Right kidney (tissue), 1 donor: ENCODE measurements around the gene ZCCHC24.

Source experiments
- DNase-seq: peaks from one replicate; pipeline ENCODE4 v3.0.0-alpha.2; 2016

Gene ZCCHC24

DNA sequence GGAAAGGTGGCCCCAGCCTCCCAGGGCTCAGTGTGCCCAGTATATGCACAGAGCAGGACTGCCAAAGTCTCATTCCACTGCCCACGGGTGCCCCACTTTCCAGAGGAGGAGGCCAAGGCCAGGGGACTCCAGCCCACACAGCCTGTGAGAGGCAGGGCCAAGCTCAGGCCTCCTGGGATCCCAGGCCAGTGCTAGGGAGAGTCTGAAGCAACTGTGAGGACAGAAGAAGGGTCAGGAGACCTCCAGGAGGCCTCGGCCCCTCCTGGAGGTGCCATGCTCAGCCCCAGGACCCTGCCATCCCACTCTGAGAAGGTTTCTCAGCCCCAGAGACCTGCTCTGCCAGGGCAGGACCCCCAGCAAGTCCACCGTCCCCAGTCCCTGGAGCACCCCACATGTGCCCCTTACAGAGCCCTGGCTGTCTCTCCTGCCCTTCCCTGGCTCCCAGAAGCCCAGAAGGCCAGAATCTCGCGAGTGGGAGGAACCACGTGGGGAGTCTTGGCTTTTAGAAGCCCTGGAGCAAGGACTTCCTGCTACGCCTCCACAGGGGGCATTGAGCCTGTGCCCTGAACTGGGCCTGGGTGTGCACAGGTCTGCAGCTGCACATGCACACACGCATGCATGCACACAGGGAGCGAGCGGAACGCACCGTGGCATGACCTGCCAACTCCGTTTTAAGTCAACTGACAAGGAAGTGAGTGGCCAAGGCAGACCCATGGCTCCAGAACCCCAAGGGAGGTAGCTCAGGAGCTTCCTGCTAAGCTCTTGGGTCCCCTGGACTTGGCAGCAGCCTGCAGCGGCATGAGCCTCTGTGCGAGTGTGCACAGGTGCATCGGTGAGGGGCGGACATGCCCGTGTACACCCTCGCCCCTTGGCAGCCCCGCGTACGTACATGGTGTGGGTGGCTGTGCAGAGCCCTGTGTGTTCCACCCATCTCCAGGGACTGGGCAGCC lies 33.6 kb downstream of the ZCCHC24 start:
- no peak for DNase-seq

DNA sequence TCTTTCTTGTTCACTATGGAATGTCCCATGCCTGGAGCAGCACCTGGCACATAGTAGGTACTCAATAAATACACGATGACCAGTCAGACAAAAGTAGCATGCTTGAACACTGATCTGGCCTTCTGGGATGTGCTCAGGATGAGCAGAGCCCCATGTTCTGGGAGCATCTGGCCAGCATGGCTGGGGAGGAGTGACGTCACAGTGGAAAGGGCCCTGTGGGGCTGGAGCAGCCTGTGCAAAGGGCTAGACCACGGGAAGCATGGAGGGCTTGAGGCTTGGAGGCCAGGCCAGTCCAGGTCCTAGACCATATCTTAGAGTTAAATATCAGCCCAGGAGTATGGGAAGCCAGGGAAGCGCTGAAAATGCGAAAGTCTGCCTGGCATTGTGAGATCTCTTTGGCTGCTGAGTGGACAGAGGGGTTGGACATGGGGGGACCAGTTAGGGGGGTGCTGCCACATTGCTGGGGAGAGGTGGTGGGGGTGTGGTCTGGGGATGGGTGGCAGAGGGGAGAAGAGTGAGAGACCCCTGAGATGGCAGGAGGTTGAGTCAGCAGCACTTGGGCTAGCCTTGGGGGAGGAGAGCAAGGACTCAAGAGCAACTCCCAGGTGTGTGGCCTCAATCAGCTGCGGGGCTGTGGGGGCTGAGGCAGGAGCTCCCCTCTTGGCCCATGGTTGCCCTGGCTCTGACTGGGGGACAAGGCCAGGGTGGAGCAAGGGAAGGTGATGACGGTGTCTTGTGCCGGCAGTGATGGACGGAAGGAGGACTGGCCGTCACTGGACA lies 34.9 kb downstream of the ZCCHC24 start:
- no peak for DNase-seq

DNA sequence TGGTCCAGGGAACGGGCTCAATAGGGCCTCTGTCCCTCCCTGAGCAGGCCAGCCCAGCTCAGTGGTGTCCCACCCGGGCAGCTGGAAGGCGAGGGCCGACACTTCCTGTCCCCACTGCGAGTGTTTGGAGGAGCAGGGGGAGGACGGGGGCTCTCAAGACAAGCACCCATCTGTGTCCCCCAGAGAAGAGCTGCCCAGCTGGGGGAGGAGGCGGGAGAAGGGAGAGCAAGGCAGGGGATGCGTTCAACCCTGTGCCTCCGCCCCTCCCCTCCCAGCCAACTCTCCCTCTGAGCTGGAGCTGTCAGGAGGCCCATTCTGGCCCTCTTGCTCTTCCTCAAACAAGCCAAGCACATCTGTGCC lies 35.7 kb downstream of the ZCCHC24 start:
- DNase-seq, result no peak

DNA sequence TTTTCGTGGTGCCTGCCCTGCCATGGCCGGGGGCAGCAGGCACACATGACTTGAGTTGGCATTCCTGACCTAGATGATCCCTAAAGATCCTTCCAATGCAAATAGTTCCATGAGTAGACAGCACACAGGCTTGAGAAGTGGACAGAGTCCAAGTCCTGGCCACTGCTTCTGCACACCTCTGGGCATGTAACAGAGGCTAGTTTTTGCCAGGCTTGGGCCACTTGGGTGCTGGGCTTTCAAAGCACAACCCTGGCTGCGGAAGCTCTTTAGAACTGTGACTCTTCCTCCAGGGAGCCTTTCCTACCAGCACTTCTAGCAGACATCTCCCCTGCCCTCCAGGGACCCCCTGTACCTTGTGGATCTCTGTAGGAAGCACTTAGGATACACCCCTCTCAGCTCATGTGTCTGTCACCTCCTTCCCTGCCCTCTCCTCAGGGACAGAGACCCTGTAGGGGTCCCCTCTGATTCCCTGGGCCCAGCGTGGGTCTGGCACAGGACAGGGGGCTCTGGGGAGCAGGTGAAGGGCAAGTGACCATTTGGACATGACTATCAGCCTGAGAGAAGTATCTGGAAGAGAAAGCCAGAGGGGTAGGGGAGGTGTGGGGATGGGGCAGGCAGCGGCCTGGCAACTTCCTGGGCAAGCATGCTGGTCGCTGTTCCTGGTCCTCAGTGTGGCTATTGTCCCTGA lies 36.2 kb downstream of the ZCCHC24 start:
- DNase-seq, result no peak

DNA sequence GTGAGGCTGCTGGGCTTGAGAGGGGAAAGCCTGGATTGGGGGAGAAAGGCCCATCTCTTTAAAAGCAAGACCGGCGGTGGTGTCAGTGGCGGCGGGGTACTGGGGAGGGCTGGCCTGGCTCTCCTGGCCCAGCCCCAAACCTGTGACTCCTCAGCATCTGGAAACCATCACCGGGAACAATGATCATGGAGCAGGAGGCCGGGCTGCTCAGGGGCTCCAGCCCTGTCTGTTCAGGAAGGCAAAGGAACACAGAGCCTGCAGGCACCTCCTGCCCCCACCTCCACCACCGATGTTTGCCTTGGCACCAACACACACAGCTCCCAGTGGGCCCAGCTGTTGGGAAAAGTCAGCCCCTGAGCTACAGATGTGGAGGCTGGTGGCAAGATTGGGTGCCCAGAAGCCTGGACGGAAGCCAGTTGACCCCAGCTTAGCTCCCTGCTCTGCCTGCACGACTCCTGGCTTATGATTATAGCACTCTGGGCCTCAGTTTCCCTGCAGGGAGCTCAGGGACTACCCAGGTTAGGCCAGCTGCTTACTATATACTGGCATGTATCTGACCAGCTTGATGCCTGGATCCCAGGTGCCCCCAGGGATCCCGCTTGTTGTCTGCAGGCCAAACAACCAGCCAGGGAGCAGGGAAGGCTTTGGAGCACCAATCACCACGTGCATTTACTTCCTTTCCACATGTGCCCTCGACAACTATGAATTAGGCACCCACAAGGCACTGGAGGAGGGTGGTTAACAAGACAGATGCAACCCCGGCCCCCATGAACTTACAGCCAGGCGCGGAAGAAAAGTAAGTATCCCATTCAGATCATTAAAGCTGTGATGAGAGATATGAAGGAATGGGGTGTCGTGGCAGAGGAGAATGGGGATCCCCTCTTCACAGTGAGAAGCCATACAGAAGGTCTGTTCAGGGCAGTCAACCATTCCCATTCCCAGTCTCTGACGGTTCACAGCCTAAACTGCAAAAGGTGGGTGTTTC lies 37.3 kb downstream of the ZCCHC24 start:
- no peak for DNase-seq

DNA sequence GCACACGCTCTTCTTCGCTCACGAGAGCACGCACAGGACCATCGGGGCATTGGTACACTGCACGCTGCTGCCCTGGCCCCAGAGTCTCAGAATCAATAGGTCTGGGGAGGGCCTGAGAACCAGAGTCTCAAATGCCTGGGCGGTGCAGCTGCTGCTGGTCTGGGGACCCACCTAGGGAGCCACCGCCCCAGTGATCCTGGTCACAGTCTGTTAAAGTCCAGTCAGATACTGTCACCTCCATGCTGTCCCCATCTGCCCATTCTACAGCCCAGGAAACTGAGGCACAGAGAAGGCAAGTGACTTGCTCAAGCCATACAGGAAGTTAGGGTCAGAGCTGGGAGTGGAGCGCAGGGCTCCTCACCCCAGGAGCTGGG lies 38.0 kb downstream of the ZCCHC24 start:
- no peak for DNase-seq

DNA sequence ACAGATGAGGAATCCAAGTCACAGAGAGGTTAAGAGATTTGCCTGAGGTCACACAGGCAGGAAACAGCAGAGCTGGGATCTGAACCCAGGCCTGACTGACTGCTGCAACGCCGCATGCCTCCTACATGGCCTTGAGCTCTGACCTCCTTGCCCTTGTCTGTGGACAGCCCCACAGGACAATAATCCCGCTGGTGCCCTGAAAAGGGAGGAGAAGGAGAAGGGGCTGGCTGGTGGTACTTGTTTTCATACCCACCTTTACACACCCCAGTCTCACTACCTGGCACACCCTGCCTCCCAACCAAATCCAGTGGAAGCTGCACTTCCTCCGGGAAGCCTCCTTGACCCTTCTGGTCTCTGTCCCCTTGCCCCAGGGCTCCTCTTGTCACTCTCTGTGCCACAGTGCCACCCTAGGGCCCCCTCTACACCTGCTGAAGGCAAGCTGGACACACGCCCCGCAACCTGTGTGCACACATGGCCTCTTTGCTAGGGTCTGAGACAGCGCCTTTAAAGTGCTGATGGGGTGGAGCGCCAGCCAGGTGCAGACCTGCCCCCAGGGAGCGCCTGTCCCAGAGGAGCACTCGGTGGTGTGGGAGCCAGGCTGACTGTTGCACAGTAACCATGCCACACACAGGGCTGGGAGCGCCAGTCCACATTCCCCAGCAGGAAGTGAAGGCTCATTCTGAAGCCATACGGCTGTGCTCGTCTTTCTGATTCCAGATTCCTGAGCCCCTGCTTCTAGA lies 38.6 kb downstream of the ZCCHC24 start:
- no peak for DNase-seq

DNA sequence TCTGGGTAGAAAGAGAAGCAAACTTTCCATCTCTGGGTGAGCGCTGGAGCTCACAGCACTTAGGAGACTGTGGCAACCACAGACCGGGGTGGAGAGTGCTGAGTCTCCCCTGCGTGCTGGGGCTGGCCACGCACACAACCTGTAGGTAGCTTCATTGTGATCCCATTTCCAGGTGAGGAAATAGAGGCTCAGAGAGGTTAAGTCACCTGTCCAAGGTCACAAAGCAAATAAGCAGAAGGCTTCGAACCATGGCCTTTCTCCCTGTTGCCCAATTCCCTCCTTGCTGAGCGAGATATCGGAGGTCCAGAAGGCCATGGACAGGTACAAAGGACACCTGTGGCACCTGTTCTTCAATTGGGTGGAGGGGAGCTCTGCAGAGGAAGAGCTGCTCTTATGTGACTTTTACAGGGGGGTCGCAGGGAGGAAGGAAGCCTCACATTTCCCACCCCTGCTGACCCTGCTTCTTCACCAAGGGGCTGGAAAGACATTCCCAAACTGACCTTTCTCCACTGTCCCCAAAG lies 39.4 kb downstream of the ZCCHC24 start:
- DNase-seq, result no peak

DNA sequence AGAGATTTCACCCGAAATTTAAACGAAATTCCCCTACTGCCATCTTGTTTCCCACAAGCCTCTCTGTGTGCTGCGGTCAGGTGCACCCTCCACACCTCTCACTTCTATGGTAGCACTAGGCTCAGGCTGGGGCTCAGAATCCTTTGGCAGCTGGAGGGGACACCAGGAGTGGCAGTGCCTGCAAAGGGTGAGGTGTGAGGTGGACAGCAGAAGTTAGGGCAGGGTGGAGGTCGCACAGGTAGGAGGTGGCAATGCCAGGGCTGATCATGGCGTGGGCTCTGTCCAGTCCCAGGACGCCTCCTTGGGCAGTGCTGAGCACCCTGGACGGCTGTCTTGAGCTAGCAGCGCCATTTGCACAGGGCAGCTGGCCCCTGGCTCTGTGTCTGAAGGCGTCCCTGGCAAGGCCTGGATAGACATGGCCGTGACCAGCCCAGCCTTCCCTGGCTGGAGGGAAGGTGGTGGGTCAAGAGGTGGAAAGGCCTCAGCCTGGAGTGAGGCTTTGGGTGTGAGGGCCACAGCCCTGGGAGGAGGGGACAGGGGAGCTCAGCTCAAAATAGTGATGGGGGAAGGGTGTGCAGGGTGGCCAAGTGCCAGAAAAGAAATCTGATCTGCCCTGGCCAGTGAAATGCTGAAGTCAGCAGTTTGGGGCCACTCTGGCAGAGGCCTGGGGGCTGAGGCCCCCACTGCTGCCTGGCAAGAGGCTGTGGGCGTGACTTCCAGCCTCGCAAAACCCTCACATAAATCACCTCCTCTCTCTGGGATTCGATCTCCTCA lies 40.0 kb downstream of the ZCCHC24 start:
- peak; percentile 62 for DNase-seq

DNA sequence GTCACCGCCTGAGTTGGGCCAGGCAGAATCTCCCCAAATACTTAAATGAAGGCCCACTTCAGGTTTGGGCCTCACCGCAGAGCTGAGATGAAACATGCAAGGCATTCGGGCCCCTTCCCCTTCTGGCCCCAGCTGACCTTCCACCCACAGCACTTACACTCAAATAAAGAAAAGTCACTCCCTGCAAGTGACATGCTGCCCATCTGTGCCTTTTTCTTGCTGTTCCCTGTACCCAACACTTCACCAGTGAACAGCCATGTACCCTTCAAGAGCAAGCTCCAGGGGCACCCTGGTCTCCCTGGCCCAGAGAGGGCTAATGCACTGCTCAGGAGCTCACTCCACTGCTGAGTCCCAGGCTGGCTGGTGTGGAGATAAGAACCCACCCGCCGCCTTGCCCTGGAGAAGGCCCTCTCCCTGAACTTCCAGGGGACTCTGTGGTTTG lies 40.7 kb downstream of the ZCCHC24 start:
- DNase-seq, result no peak

DNA sequence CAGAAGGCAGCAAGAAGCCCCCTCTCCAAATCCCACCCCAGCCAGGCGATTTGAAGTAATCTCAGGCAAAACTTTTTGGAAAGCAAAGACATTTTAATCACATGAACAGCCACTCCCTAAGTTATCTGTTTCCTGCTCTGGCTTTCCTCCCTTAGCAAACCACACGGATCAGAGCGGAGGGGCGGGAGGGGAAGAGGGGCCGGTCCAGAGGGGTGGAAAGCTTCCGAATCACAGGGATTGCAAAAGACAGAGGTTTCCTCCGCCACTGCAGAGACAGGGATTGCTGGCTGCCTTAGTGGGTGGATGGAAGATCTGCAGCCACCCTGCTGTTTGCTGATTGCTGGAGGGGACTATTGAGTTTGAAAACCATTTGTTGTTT lies 41.2 kb downstream of the ZCCHC24 start:
- no peak for DNase-seq

DNA sequence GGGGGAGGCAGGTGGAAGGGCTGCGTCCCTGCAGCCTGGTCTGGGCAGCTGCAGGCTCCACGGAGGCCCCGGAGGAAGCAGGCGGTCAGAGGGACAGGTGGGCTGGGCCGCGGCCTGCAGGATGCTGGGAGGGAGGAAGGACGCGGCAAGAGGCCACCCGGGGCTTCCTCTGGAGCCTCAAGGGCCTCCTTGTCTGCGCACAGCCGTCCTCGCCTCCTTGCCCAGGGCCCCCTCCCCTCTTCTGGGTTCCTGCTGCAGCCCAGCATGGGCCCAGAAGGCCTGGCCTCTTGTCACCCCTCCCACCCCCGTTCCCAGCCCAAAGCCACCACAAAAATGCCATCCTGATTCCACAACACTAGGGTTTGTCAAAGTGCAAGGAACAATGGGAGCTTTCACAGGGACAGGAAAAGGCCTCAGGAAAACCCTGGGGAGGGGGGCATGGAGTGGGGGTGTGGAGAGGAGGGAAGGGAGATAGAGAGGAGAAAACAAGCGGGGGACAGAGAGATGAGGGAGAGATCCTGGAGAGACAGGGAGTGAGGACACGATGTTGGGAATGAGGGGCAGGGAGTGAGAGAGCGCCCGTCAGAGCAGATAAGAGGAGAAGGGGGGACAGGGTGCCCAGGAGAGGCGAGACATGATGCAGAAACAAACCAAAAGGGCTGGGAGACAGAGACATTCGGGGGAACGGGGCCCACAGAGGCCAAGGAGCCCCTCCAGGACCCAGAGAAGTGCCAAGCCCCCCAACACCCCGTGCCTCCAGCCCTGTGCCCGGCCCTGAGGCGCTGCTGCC lies 41.8 kb downstream of the ZCCHC24 start:
- no peak for DNase-seq

DNA sequence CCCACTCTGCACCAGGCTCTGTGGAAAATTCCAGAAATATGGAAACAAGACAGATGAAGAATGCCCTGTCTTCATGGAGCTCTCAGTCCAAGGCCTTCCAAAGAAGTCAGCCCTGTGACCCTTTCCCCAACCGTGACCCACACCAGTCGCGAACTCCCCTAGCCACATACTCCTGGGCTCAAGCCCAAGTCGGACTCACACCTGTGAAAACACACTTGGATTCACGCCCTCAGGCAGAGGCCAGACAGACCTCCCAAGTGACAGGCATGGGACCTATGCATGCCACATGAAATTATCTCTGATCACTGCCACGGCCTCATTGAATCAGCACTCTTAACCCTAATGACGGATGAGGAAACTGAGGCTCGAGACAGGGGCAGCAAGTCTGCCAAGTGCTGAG lies 42.5 kb downstream of the ZCCHC24 start:
- no peak for DNase-seq

DNA sequence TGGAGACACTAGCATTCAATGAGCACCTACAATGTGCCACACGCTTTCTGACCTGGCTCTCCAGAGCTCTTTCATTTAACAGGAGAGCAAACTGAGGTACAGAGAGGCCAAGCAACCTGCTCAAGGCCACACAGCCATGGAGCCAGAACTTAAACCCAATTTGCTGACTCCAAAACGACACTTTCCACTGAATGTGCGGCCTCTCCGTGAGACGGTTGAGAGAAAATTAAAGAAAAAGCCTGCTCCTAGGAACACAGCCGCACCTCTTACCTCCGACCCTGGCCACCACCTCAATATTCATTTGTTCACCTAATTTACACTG lies 42.8 kb downstream of the ZCCHC24 start:
- no peak for DNase-seq

DNA sequence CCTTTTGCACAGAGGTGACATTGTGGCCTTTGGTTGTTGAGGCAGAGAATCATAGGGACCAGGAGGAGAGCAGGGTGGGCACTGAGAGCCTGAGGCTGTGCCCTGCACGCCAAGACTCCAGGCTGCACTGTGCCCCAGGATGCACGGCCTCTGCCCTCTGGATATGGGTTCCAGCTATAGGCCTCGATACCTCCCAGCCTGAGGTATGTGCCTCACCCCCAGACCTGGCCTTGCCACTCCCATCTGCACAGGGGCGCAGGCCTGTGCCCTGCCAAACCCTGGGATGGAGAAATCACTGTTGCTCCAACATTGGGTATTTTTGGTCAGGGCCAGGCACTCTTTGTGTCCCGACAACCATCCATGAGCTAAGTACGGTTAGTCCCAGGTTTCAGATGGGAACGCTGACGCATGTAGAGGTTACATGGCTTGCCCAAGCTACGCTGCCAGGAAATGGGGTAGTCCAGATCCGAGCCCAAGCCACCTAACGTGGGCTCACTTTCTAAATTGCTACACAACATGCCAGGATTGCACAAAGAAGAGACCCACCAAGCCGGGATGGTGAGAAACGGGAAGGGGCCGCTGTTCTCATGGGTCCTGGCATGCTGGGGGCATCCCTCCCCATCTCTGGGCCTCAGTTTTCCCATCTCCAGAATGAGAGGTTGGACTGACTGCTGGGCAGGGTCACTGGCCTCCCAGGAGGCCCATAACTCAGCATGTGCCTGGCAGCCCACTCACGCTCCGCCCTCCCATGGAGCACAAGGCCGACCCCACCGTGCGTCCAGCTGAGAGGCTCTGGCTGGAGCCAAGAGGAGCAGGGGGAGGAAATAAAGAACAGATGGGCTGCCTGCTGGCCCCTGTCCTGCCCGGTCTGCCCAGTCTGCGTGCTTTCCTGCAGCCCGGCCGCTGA lies 44.2 kb downstream of the ZCCHC24 start:
- DNase-seq, result no peak

DNA sequence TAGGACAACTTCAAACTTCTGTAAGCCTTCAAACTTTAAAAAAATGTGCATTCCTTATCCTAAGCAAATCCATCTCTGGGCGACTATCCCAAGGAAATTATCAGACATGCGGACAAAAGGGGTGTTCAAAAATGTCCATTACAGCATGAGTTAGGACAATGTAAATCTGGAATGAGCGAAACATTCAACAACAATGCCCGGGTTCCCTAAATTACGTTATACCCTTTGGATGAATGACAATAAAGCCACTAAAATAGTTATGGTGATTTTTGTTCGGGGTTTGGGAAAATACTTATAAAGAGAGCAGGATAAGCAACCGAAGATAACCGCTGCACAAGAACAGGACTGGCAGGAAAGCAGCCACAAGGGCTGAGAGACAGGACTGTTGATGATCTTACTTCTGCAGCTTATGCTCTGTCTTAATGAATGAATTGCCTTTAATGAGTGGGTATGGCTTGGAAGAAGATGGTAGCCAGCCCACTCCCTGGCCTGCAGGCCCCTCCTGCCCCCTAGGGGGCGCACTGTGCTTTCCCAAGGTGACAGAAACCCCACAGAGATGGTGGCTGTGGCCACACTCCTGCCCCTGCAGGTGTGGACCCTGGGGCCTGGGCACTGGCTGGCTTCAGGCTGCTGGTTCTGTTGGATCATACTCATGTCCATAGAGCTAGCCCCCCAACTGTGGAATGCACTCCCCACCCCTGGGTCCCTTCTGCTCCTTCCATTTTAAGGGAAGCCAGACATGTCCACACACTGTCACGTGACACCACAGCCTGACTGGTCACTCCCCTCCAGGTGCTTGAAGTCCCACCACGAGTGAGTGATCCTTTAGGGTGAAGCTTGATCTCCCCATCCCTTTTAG lies 45.0 kb downstream of the ZCCHC24 start:
- no peak for DNase-seq

DNA sequence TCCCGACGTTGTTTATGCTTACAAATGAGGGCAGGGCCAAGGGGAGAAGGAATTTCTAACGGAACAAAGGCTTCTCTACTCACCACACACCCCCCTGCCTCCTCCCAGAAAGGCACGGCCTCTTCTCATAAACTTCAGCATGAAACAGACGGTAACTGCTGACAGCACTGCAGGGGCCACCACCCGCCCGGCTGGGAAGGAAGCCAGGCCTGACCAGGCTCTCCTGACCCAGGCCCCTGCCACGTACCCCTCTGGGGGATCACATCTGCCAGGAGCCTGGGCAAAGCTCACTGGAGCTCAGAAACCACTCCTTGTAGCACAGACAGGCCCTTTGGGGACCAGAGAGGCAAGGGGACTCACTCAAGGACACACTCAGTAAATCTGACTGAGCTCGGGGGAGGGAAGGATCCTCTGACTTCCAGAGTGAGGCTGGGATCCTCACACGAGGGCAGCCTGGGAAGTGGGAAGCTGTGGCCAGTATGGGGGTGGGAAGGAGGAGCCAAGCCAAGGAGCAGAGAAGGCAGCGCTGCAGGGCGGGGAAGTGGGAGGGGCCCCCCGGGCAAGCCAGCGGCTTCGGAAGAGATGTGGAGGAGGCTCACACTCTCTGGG lies 46.1 kb downstream of the ZCCHC24 start:
- DNase-seq, result peak; percentile 79
